ENCODE data around the gene SYNPR.

GRCh38 chr3:63429905-63430304 lies 151.8 kb downstream of the SYNPR start:
- TF ChIP-seq CTCF (IDR thresholded peaks at IDR 0.05; ENCODE audit: insufficient read depth, low read length) (no peak), REST (IDR thresholded peaks at IDR 0.05; ENCODE audit: insufficient replicate concordance, low read depth) (no peak), GABPA (IDR thresholded peaks at IDR 0.05; ENCODE audit: low read depth) (no peak)

Measured in HL-60 (cell line).